Adrenal gland (tissue), 19 donors: ENCODE results near the gene CORO2B. TPM values are rescaled to one million over a fixed set of nuclear protein-coding genes. Genes with fewer than 3 reads are reported as not detected.

Experiments
- DNase-seq, 7 donors: peaks; one replicate each; pipeline ENCODE4 v3.0.0-alpha.2; 2019 to 2020
- H3K27ac ChIP-seq, 5 donors: fragments of 200-600 bp; sonication (generic) in 4 of 5; 1 replicate in 3 of 5; 2 replicates in 2 of 5; pipeline versions ENCODE4 v1.5.1 to v1.8.0; 2016 to 2020; ENCODE audit warnings: mild to moderate bottlenecking in 1 of 5
- H3K27me3 ChIP-seq: fragments of 200-600 bp; 2 replicates; pipeline ENCODE4 v1.8.0; 2021
- H3K36me3 ChIP-seq, 2 donors: fragments of 200-600 bp; replicated peaks in 1 of 2; 1 replicate in 1 of 2; 2 replicates in 1 of 2; pipeline versions ENCODE4 v1.5.1 to v1.8.0; 2018 to 2022
- H3K4me1 ChIP-seq, 2 donors: fragments of 200-600 bp; replicated peaks in 1 of 2; 1 replicate in 1 of 2; 2 replicates in 1 of 2; pipeline versions ENCODE4 v1.5.1 to v1.8.0; 2018 to 2021
- H3K4me3 ChIP-seq, 4 donors: fragments of 200-600 bp; sonication (generic) in 3 of 4; one replicate each; pipeline ENCODE4 v1.5.1; 2016 to 2018
- H3K9me3 ChIP-seq, 3 donors: fragments of 200-600 bp; sonication (generic) in 1 of 3; replicated peaks in 1 of 3; 1 replicate in 2 of 3; 2 replicates in 1 of 3; pipeline versions ENCODE4 v1.5.1 to v1.8.0; 2016 to 2021
- CTCF ChIP-seq, 6 experiments: fragments of 450-650 bp in 4 of 6; fragments of 200-600 bp in 2 of 6; sonication (generic) in 1 of 6; IDR thresholded peaks; 1 replicate in 5 of 6; 2 replicates in 1 of 6; pipeline versions ENCODE4 v1.5.1 to v1.8.0; 2016 to 2021; ENCODE audit warnings: antibody characterized with exemption in 6 of 6, mild to moderate bottlenecking in 2 of 6, moderate library complexity in 1 of 6
- POLR2A ChIP-seq, 2 donors: fragments of 450-650 bp; IDR thresholded peaks; one replicate each; pipeline ENCODE4 v1.6.1; 2017; ENCODE audit warnings: antibody characterized with exemption in 2 of 2, mild to moderate bottlenecking in 2 of 2, moderate library complexity in 1 of 2
- WGBS, 4 donors: extraction: QIAGEN DNeasy Blood & Tissue Kit in 2 of 4; methylation state at CpG; one replicate each; pipeline versions ENCODE4 v1.1.5 to v1.1.7; 2013 to 2017; 5-methylcytosine and 5-hydroxymethylcytosine counted together
- intact Hi-C, 2 donors: fragments of 100-400 bp; cut with DNase I; formaldehyde crosslinking; loops; one replicate each; pipeline versions ENCODE4 v1.14.1 to v1.15.0; 2022 to 2023
- long read RNA-seq, 10 donors: library from polyadenylated mRNA in 3 of 10; unstranded in 2 of 10; stranded (forward) in 1 of 10; transcript quantifications; one replicate each; pipeline ENCODE4 v2.0.0 and lab custom pipeline, GENCODE V29; 2021 to 2026
- polyA plus RNA-seq, 3 donors: library from polyadenylated mRNA; stranded (reverse); fragments of 200-250 nt in 2 of 3; fragments of 350-450 nt in 1 of 3; fragmentation: Illumina TruSeq in 1 of 3; extraction: RNeasy Lipid Tissue Mini Kit (QIAGEN cat#74804) in 1 of 3; gene quantifications; one replicate each; pipeline ENCODE4 v1.2.3, GENCODE V29; 2013 to 2014
- total RNA-seq, 9 donors: library from RNA; depleted of rRNA in 4 of 9; stranded (reverse); fragments of >200 nt in 4 of 9; fragments of 120-200 nt in 1 of 9; fragmentation: NEBNext Ultra II Directional in 1 of 9; extraction: Animal tissue kit (Norgen Biotek cat#: 25700) in 1 of 9; gene quantifications; one replicate each; pipeline versions ENCODE4 v1.1.0 to v1.2.4, GENCODE V29; 2013 to 2023
- donor health status: healthy with polysubstance abuse.
- donor health status: Bipolar disorder and iron deficiency.
- donor health status: DM: yes; HTN: yes; CAD: no.
- donor health status: DM: no; HTN: no; CAD: no.
- donor health status: DM: no; HTN: no; CAD: no.
- donor health status: DM: yes; HTN: yes; CAD: no.

The CORO2B gene
- 1 to 10 TPM; 2.8 to 8.4 (median 3.9) TPM for total RNA-seq
- polyA plus RNA-seq: 1 to 10 TPM; 4.2 to 5.9 (median 4.9) TPM
- long read RNA-seq, donor 1, partial matches to known transcripts: 0 of 2 reads
- long read RNA-seq, donor 1, other reads (novel, unspliced or antisense): 0 of 2 reads
- long read RNA-seq, donor 2: 0 reads
- long read RNA-seq, donor 3: 0 reads
- long read RNA-seq, donor 4, partial matches to known transcripts: 0 of 1 reads
- long read RNA-seq, donor 4, other reads (novel, unspliced or antisense): 1 of 1 reads
- long read RNA-seq, donor 5, partial matches to known transcripts: 0 of 6 reads
- long read RNA-seq, donor 5, other reads (novel, unspliced or antisense): 2 of 6 reads
- long read RNA-seq, donor 6: 0 reads
- long read RNA-seq, donor 7: 0 reads
- long read RNA-seq, donor 8: 0 reads
- long read RNA-seq, donor 9, partial matches to known transcripts: 6 of 6 reads
- long read RNA-seq, donor 9, other reads (novel, unspliced or antisense): 0 of 6 reads
- long read RNA-seq, donor 10: 0 reads

DNA sequence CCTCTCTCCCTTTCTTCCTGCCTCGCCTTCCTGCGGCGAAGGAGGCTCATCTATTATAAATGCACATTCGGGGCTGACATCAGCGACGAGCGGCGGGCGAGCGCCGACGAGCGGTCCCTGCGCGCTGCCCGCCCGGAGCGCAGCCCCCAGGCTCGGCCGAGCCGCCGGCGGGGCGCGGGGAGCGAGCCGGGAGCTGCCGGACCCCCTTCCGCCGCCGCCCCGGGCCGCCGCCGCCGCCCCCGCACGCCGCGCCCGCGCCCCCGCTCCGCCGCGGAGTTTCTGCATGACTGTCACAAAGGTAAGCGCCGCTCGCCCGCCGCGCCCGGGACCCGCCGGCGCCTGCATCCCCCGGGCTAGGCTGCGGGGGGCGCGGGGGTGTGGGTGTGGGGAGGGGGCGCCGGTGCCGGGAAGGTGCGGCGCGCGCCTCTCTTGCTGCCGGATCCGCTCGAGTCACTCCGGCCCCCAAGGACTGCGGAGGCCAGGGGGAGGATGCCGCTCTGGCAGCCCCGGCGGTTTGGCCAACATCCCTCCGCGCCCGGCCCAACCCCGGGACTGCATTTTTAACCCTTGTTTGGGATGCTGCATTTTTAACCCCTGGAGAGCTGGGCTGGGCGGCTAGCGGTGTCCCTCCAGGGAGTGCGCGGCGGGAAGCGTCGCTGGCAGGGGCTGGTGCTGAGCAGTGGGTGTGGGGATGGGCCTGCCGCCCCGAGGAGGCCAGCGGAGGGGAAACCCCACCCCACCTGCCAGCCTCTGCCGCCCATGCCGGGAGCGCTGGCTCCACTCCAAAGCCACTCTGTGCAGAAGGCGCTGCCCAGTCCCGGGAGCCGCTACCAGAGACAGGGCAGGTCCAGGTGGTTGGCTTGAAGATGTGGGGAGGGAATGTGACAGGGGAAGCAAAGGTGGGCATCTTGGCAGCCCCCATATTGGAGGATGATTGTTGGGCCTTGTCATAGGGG is at the start of gene CORO2B:
TSS of gene CORO2B (plus strand) at position 14 of the 956 bp plus-strand sequence. CDS start at position 284, 270 bp downstream.
- TF ChIP-seq CTCF (IDR thresholded peaks at IDR 0.05): no peak
- TF ChIP-seq POLR2A (IDR thresholded peaks at IDR 0.05): no peak
- DNase-seq: peak in 1 of 7 donors; percentile 16
- no peaks in the 10 kb centered on the region for H3K9me3 ChIP-seq
- H3K27me3 ChIP-seq: peaks cover 21% of the 10 kb centered on the region
- peak within 1 kb of the TSS in 2 of 5 donors; percentile 38 to 84 for H3K27ac ChIP-seq
- H3K36me3 ChIP-seq: no peaks in the 10 kb centered on the region
- peak within 1 kb of the TSS in 2 of 4 donors; percentile 5 to 81 for H3K4me3 ChIP-seq
- H3K4me1 ChIP-seq: peaks cover 0 to 13% of the 10 kb centered on the region in 2 donors
- 4 to 17% (median 7%) methylated on average over 9 to 95 of the region's 95 CpGs for WGBS, 4 donors
- intact Hi-C loops: no loop called here

DNA sequence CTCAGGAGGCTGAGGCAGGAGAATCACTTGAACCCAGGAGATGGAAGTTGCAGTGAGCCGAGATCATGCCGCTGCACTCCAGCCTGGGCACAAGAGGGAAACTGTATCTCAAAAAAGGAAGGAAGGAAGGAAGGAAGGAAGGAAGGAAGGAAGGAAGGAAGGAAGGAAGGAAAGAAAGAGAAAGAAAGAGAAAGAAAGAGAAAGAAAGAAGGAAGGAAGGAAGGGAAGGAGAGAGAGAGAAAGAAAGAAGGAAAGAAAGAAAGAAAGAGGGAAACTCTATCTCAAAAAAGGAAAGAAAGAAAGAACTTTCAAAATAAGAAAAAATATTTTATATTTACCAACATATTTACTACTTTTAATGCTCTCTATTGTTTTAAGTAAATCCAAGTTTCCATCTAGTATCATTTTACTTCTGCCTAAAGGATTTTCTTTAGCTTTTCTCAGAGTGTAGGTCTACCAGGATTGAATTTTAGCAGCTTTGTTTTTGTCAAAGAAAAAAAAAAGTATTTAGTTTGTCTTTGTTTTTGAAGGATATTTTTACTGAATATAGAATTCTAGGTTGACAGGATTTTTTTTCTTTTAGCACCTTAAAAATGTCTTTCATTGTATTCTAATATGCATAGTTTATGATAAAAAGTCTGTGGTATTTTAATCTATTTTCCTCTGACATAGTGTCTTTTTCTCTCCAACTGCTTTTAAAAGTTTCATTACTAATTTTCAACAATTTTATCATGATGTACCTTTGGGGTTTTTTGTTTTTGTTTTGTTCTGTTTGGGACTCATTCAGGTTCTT is 47.2 kb upstream of the CORO2B start:
- WGBS, 4 donors: 88 to 98% (median 92%) methylated on average over 2 of the region's 2 CpGs
- H3K9me3 ChIP-seq: peaks cover 0 to 3% (median 0%) of the 10 kb centered on the region in 3 donors
- intact Hi-C loops: loop anchor here in 1 of 2 donors (10.0 kb wide), 1 partner anchor 147 kb away; no protein-coding TSS in a partner anchor
- H3K36me3 ChIP-seq: no peaks in the 10 kb centered on the region
- TF ChIP-seq POLR2A (IDR thresholded peaks at IDR 0.05) (no peak), CTCF (IDR thresholded peaks at IDR 0.05) (no peak)
- no peak overlapping the region for H3K4me3 ChIP-seq
- H3K27ac ChIP-seq: no peak overlapping the region
- H3K4me1 ChIP-seq: no peaks in the 10 kb centered on the region
- no peak for DNase-seq
- H3K27me3 ChIP-seq: no peaks in the 10 kb centered on the region

DNA sequence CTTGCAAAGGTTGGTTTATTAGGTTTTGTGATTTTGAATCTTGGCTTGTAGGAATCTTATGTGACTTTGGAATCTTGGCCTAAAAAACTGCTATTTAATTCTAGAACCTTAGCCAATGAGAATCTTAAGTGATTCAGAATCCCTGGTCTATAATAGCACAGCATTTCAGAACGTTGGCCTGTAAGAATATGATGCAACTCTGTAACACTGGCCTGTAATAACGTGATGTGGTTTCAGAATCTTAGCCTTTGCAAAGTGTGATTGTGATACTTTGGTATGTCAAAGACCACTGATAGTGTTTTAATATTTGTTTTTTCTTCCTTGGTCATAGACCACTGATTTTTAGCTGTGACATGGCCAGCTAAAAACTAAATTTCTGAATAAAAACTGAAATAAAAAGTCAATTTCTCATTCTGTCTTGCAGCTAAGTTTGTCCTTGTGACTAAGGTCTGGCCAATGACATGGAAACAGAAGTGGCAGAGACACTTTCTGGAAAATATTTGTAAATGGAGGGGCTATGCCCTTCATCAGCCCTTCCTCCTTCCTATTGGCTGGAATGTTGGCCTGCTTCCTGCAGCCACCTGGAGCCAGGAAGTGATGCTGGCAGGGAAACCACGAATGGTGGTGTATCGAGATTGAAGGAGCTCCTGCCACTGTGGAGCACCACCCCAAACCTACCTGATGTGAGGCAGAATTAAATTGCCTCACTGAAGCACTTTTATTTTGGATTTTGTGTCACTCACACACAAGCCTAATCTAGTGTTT is 42.3 kb upstream of the CORO2B start:
- H3K27ac ChIP-seq: peak overlapping the region in 1 of 5 donors; percentile 59
- intact Hi-C loops: loop anchor here in 1 of 2 donors (10.0 kb wide), 1 partner anchor 152 kb away; no protein-coding TSS in a partner anchor
- no peaks in the 10 kb centered on the region for H3K36me3 ChIP-seq
- H3K4me3 ChIP-seq: no peak overlapping the region
- H3K4me1 ChIP-seq: no peaks in the 10 kb centered on the region
- peak in 1 of 7 donors; percentile 23 for DNase-seq
- WGBS, 4 donors: 43 to 54% (median 48%) methylated on average over 4 of the region's 4 CpGs
- no peak for TF ChIP-seq CTCF (IDR thresholded peaks at IDR 0.05)
- no peak for TF ChIP-seq POLR2A (IDR thresholded peaks at IDR 0.05)
- peaks cover 0 to 3% (median 0%) of the 10 kb centered on the region in 3 donors for H3K9me3 ChIP-seq
- no peaks in the 10 kb centered on the region for H3K27me3 ChIP-seq
